CD4-positive, CD25-positive, alpha-beta regulatory T cell (primary cell): ENCODE measurements around the gene AMPD2. TPM values are rescaled to one million over a fixed set of nuclear protein-coding genes. Genes with fewer than 3 reads are reported as not detected.

ENCODE experiments used
- ATAC-seq, 2 donors: fragments of 150-1000 bp; cut with Tn5 transposase; one replicate each; pipeline ENCODE4 v1.10.0; 2021; ENCODE audit warnings: low read depth in 2 of 2, moderate number of reproducible peaks in 2 of 2, moderate library complexity in 1 of 2
- DNase-seq, 3 donors: peaks; one replicate each; pipeline versions ENCODE4 v3.0.0 to v3.0.0-alpha.2; 2012 to 2022; ENCODE audit warnings: mixed read lengths in 1 of 3
- H3K27ac ChIP-seq: one replicate; pipeline ENCODE4 v1.7.0; 2013; ENCODE audit warnings: mild to moderate bottlenecking, low read length; ENCODE audit not compliant: insufficient read depth, poor library complexity, severe bottlenecking
- H3K27me3 ChIP-seq: one replicate; pipeline ENCODE4 v1.7.0; 2013; ENCODE audit warnings: low read length; ENCODE audit not compliant: control insufficient read depth, insufficient read depth
- H3K36me3 ChIP-seq: one replicate; pipeline ENCODE4 v1.7.0; 2013; ENCODE audit warnings: mild to moderate bottlenecking, low read length, moderate library complexity; ENCODE audit not compliant: control insufficient read depth, insufficient read depth
- H3K4me1 ChIP-seq: 2 replicates; pipeline ENCODE4 v1.7.0; 2013; ENCODE audit warnings: mild to moderate bottlenecking, low read length; ENCODE audit not compliant: insufficient read depth, control insufficient read depth, poor library complexity, severe bottlenecking
- H3K4me3 ChIP-seq: one replicate; pipeline ENCODE4 v1.7.0; 2013; ENCODE audit warnings: low read depth, mild to moderate bottlenecking, low read length, moderate library complexity
- H3K9me3 ChIP-seq, 2 experiments: 1 replicate in 1 of 2; 2 replicates in 1 of 2; pipeline ENCODE4 v1.7.0; 2013; ENCODE audit warnings: low read length in 2 of 2, mild to moderate bottlenecking in 1 of 2, moderate library complexity in 1 of 2; ENCODE audit not compliant: control insufficient read depth in 2 of 2
- H3K27ac Mint-ChIP-seq, 3 donors: one replicate each; pipeline ENCODE4 v1.8.0; 2020 to 2022; ENCODE audit warnings: mild to moderate bottlenecking in 3 of 3, mixed read lengths in 3 of 3, moderate library complexity in 2 of 3
- H3K27me3 Mint-ChIP-seq: one replicate; pipeline ENCODE4 v1.8.0; 2022; ENCODE audit warnings: mild to moderate bottlenecking, mixed read lengths
- H3K36me3 Mint-ChIP-seq: one replicate; pipeline ENCODE4 v1.8.0; 2020; ENCODE audit warnings: mixed read lengths
- H3K4me1 Mint-ChIP-seq, 4 donors: one replicate each; pipeline ENCODE4 v1.8.0; 2020 to 2022; ENCODE audit warnings: mixed read lengths in 4 of 4, mild to moderate bottlenecking in 1 of 4
- H3K4me3 Mint-ChIP-seq, 4 donors: one replicate each; pipeline ENCODE4 v1.8.0; 2020 to 2022; ENCODE audit warnings: mild to moderate bottlenecking in 4 of 4, mixed read lengths in 4 of 4, moderate library complexity in 3 of 4
- H3K9me3 Mint-ChIP-seq, 7 donors: one replicate each; pipeline ENCODE4 v1.8.0; 2020 to 2022; ENCODE audit warnings: mixed read lengths in 7 of 7, mild to moderate bottlenecking in 3 of 7, moderate library complexity in 2 of 7
- polyA plus RNA-seq, 4 donors: library from polyadenylated mRNA; unstranded; fragments of 300-500 nt; fragmentation: Illumina TruSeq; gene quantifications; one replicate each; pipeline ENCODE4 v1.2.3, GENCODE V29; 2021
- total RNA-seq: library from RNA; stranded (reverse); gene quantifications from one replicate; pipeline ENCODE4 v1.2.3, GENCODE V29; 2022

Gene AMPD2
- total and polyA plus RNA-seq, 5 donors from 2014 or later = 23.3 to 203 (median 27.8) TPM

GRCh38 chr1:109617291-109617801 lies 2.3 kb upstream of the AMPD2 start:
- DNase-seq (peak in 1 of 3 donors; percentile 21), ATAC-seq (no peak)
- Mint-ChIP-seq H3K4me3 (peak overlapping the region in 2 of 4 donors; percentile 7 to 76), H3K4me1 (peaks cover 7 to 44% (median 33%) of the 10 kb centered on the region in 4 donors), H3K9me3 (no peaks in the 10 kb centered on the region), H3K36me3 (peaks cover 5% of the 10 kb centered on the region), H3K27me3 (peaks cover 4% of the 10 kb centered on the region), H3K27ac (peak overlapping the region; percentile 59 to 72 (median 66))
- Histone ChIP-seq H3K9me3 (no peaks in the 10 kb centered on the region), H3K27ac (no peak overlapping the region), H3K4me3 (no peak overlapping the region), H3K27me3 (peaks cover 2% of the 10 kb centered on the region), H3K4me1 (peaks cover 31% of the 10 kb centered on the region), H3K36me3 (no peaks in the 10 kb centered on the region)

GRCh38 chr1:109618661-109619575 lies 719 bp upstream of the AMPD2 start:
- peaks cover 46% of the 10 kb centered on the region for H3K4me1 ChIP-seq
- no peak for DNase-seq
- no peaks in the 10 kb centered on the region for H3K9me3 Mint-ChIP-seq
- peak overlapping the region; percentile 85 for H3K27ac ChIP-seq
- peak overlapping the region; percentile 96 to 99 (median 97) for H3K4me3 Mint-ChIP-seq
- no peaks in the 10 kb centered on the region for H3K27me3 ChIP-seq
- peaks cover 5% of the 10 kb centered on the region for H3K36me3 Mint-ChIP-seq
- ATAC-seq = no peak
- H3K27ac Mint-ChIP-seq = peak overlapping the region; percentile 94 to 98 (median 96)
- H3K27me3 Mint-ChIP-seq = peaks cover 4% of the 10 kb centered on the region
- H3K4me1 Mint-ChIP-seq = peaks cover 7 to 60% (median 43%) of the 10 kb centered on the region in 4 donors
- no peaks in the 10 kb centered on the region for H3K36me3 ChIP-seq
- peak overlapping the region; percentile 63 for H3K4me3 ChIP-seq
- no peaks in the 10 kb centered on the region for H3K9me3 ChIP-seq

GRCh38 chr1:109620401-109620791 lies 759 bp downstream of the AMPD2 start:
- Mint-ChIP-seq H3K9me3 (no peaks in the 10 kb centered on the region), H3K27ac (peak overlapping the region; percentile 86 to 98 (median 96)), H3K27me3 (peaks cover 4% of the 10 kb centered on the region), H3K4me3 (peak overlapping the region; percentile 96 to 99 (median 97)), H3K36me3 (peaks cover 5% of the 10 kb centered on the region), H3K4me1 (peaks cover 7 to 71% (median 48%) of the 10 kb centered on the region in 4 donors)
- DNase-seq = no peak
- H3K9me3 ChIP-seq = no peaks in the 10 kb centered on the region
- H3K36me3 ChIP-seq = no peaks in the 10 kb centered on the region
- H3K4me1 ChIP-seq = peaks cover 54% of the 10 kb centered on the region
- H3K4me3 ChIP-seq = peak overlapping the region; percentile 83
- H3K27ac ChIP-seq = peak overlapping the region; percentile 85
- no peaks in the 10 kb centered on the region for H3K27me3 ChIP-seq
- no peak for ATAC-seq

- H3K4me3 ChIP-seq = peak overlapping the region; percentile 84
Measured at GRCh38 chr1:109620841-109621286, 1.2 kb downstream of the AMPD2 start.

GRCh38 chr1:109621379-109622136 lies 1.9 kb downstream of the AMPD2 start:
- Histone ChIP-seq H3K27ac (peak overlapping the region; percentile 85), H3K4me1 (peaks cover 54% of the 10 kb centered on the region), H3K27me3 (no peaks in the 10 kb centered on the region), H3K9me3 (no peaks in the 10 kb centered on the region), H3K4me3 (peak overlapping the region; percentile 84), H3K36me3 (no peaks in the 10 kb centered on the region)
- H3K36me3 Mint-ChIP-seq = peaks cover 5% of the 10 kb centered on the region
- H3K4me1 Mint-ChIP-seq = peaks cover 7 to 71% (median 42%) of the 10 kb centered on the region in 4 donors
- H3K9me3 Mint-ChIP-seq = no peaks in the 10 kb centered on the region
- H3K27me3 Mint-ChIP-seq = peaks cover 4% of the 10 kb centered on the region
- ATAC-seq = no peak
- H3K27ac Mint-ChIP-seq = peak overlapping the region; percentile 64 to 96 (median 94)
- H3K4me3 Mint-ChIP-seq = peak overlapping the region; percentile 96 to 99 (median 97)
- DNase-seq = peak in 1 of 3 donors; percentile 24

More at GRCh38 chr1:109620841-109621286, 1.2 kb downstream of the AMPD2 start:
- Mint-ChIP-seq H3K4me3 (peak overlapping the region; percentile 96 to 99 (median 97)), H3K27me3 (peaks cover 4% of the 10 kb centered on the region), H3K27ac (peak overlapping the region; percentile 86 to 98 (median 96)), H3K36me3 (peaks cover 5% of the 10 kb centered on the region), H3K9me3 (no peaks in the 10 kb centered on the region), H3K4me1 (peaks cover 7 to 75% (median 46%) of the 10 kb centered on the region in 4 donors)
- peak overlapping the region; percentile 85 for H3K27ac ChIP-seq
- peaks cover 54% of the 10 kb centered on the region for H3K4me1 ChIP-seq
- H3K9me3 ChIP-seq = no peaks in the 10 kb centered on the region
- H3K36me3 ChIP-seq = no peaks in the 10 kb centered on the region
- peak; percentile 93 to 96 for ATAC-seq
- H3K27me3 ChIP-seq = no peaks in the 10 kb centered on the region
- peak; percentile 94 to 96 (median 96) for DNase-seq

GRCh38 chr1:109622137-109622892 lies 2.7 kb downstream of the AMPD2 start:
- Histone ChIP-seq H3K27me3 (no peaks in the 10 kb centered on the region), H3K9me3 (no peaks in the 10 kb centered on the region), H3K36me3 (peaks cover 6% of the 10 kb centered on the region), H3K4me1 (peaks cover 54% of the 10 kb centered on the region), H3K27ac (peak overlapping the region; percentile 85), H3K4me3 (peak overlapping the region; percentile 84)
- ATAC-seq (no peak), DNase-seq (no peak)
- Mint-ChIP-seq H3K36me3 (peaks cover 5% of the 10 kb centered on the region), H3K4me3 (peak overlapping the region; percentile 96 to 99 (median 97)), H3K9me3 (no peaks in the 10 kb centered on the region), H3K27ac (peak overlapping the region; percentile 64 to 96 (median 94)), H3K4me1 (peaks cover 7 to 67% (median 38%) of the 10 kb centered on the region in 4 donors), H3K27me3 (peaks cover 4% of the 10 kb centered on the region)

GRCh38 chr1:109622895-109623294 lies 3.3 kb downstream of the AMPD2 start:
- Histone ChIP-seq H3K27ac (peak overlapping the region; percentile 28), H3K4me1 (peaks cover 54% of the 10 kb centered on the region), H3K4me3 (no peak overlapping the region), H3K27me3 (no peaks in the 10 kb centered on the region), H3K9me3 (no peaks in the 10 kb centered on the region), H3K36me3 (peaks cover 12% of the 10 kb centered on the region)
- H3K27ac Mint-ChIP-seq = peak overlapping the region; percentile 80 to 96 (median 85)
- peaks cover 4% of the 10 kb centered on the region for H3K27me3 Mint-ChIP-seq
- no peaks in the 10 kb centered on the region for H3K9me3 Mint-ChIP-seq
- peak overlapping the region; percentile 18 to 99 (median 97) for H3K4me3 Mint-ChIP-seq
- peaks cover 10% of the 10 kb centered on the region for H3K36me3 Mint-ChIP-seq
- peaks cover 7 to 62% (median 35%) of the 10 kb centered on the region in 4 donors for H3K4me1 Mint-ChIP-seq
- ATAC-seq (no peak), DNase-seq (no peak)
